NOMO-1 treated with dmso at 0.1 percent for 144 hours (cell line): ENCODE measurements around the gene HDAC9.

Experiments used
- DNase-seq: peaks from one replicate; lab custom pipeline; 2025; ENCODE audit not compliant: unreplicated experiment; lab: John Stamatoyannopoulos, UW

The HDAC9 gene

GRCh38 chr7:18653381-18654155, 158.0 kb downstream of the HDAC9 start:
- no peak for DNase-seq

- no peak for DNase-seq
Observed at GRCh38 chr7:18654709-18655108, 159.2 kb downstream of the HDAC9 start.

GRCh38 chr7:18655506-18655905, 160.0 kb downstream of the HDAC9 start:
- DNase-seq: no peak

GRCh38 chr7:18655912-18656311, 160.4 kb downstream of the HDAC9 start:
- DNase-seq: no peak

- DNase-seq: no peak
Observed at GRCh38 chr7:18656362-18656761, 160.8 kb downstream of the HDAC9 start.

GRCh38 chr7:18659746-18660145, 164.2 kb downstream of the HDAC9 start:
- DNase-seq: no peak

GRCh38 chr7:18663321-18663720, 167.8 kb downstream of the HDAC9 start:
- no peak for DNase-seq

- peak; percentile 74 for DNase-seq
Observed at GRCh38 chr7:18666107-18666728, 170.7 kb downstream of the HDAC9 start.

GRCh38 chr7:18667466-18667865, 171.9 kb downstream of the HDAC9 start:
- no peak for DNase-seq

GRCh38 chr7:18671176-18671575, 175.6 kb downstream of the HDAC9 start:
- no peak for DNase-seq

GRCh38 chr7:18675579-18675978, 180.0 kb downstream of the HDAC9 start:
- DNase-seq: no peak

GRCh38 chr7:18679261-18679660, 183.7 kb downstream of the HDAC9 start:
- DNase-seq: no peak

GRCh38 chr7:18680576-18680975, 185.0 kb downstream of the HDAC9 start:
- no peak for DNase-seq

- DNase-seq: no peak
Observed at GRCh38 chr7:18684916-18685315, 189.4 kb downstream of the HDAC9 start.

GRCh38 chr7:18685971-18686370, 190.4 kb downstream of the HDAC9 start:
- DNase-seq: no peak

- no peak for DNase-seq
Observed at GRCh38 chr7:18689551-18689950, 194.0 kb downstream of the HDAC9 start.

- no peak for DNase-seq
Observed at GRCh38 chr7:18693406-18693805, 197.9 kb downstream of the HDAC9 start.

GRCh38 chr7:18693816-18694215, 198.3 kb downstream of the HDAC9 start:
- no peak for DNase-seq

GRCh38 chr7:18694484-18694883, 198.9 kb downstream of the HDAC9 start:
- DNase-seq: no peak

GRCh38 chr7:18694911-18695310, 199.4 kb downstream of the HDAC9 start:
- DNase-seq: no peak

GRCh38 chr7:18698258-18698734, 202.7 kb downstream of the HDAC9 start:
- DNase-seq: no peak

- DNase-seq: no peak
Observed at GRCh38 chr7:18700147-18700546, 204.6 kb downstream of the HDAC9 start.
